ENCODE results near the gene OR6P1. TPM values are rescaled to one million over a fixed set of nuclear protein-coding genes. Genes with fewer than 3 reads are reported as not detected.

The OR6P1 gene
- total RNA-seq, 1 donor from 2014 or later = not detected

GRCh38 chr1:158534496-158534895 is 35.9 kb downstream of the OR6P1 start:
- no peak overlapping the region for H3K27ac ChIP-seq
- no peaks in the 10 kb centered on the region for H3K36me3 ChIP-seq
- ATAC-seq (no peak), DNase-seq (no peak)
- intact Hi-C loops (cut with DNase I) = no loop called here
- TF ChIP-seq CTCF (IDR thresholded peaks at IDR 0.05) = no peak
- no peaks in the 10 kb centered on the region for H3K9me3 ChIP-seq
- H3K4me1 ChIP-seq = no peaks in the 10 kb centered on the region
- H3K27me3 ChIP-seq (ENCODE audit: low read depth) = no peaks in the 10 kb centered on the region
- no peak overlapping the region for H3K4me3 ChIP-seq

GRCh38 chr1:158527190-158527815 is 43.1 kb downstream of the OR6P1 start:
- Histone ChIP-seq H3K36me3 (no peaks in the 10 kb centered on the region), H3K9me3 (no peaks in the 10 kb centered on the region), H3K4me1 (no peaks in the 10 kb centered on the region), H3K4me3 (no peak overlapping the region), H3K27ac (no peak overlapping the region), H3K27me3 (ENCODE audit: low read depth) (no peaks in the 10 kb centered on the region)
- DNase-seq (no peak), ATAC-seq (peak in 1 of 2 donors; percentile 52)
- TF ChIP-seq CTCF (IDR thresholded peaks at IDR 0.05) = peak; percentile 64
- intact Hi-C loops (cut with DNase I) = no loop called here

GRCh38 chr1:158521666-158522058 is 48.7 kb downstream of the OR6P1 start:
- H3K4me1 ChIP-seq = no peaks in the 10 kb centered on the region
- no peaks in the 10 kb centered on the region for H3K36me3 ChIP-seq
- no peak for TF ChIP-seq CTCF (IDR thresholded peaks at IDR 0.05)
- H3K9me3 ChIP-seq = no peaks in the 10 kb centered on the region
- H3K27ac ChIP-seq = no peak overlapping the region
- DNase-seq (no peak), ATAC-seq (no peak)
- intact Hi-C loops (cut with DNase I) = no loop called here
- no peak overlapping the region for H3K4me3 ChIP-seq
- H3K27me3 ChIP-seq (ENCODE audit: low read depth) = peaks cover 5% of the 10 kb centered on the region

- Histone ChIP-seq H3K9me3 (no peaks in the 10 kb centered on the region), H3K36me3 (no peaks in the 10 kb centered on the region), H3K27ac (no peak overlapping the region), H3K27me3 (ENCODE audit: low read depth) (peaks cover 10% of the 10 kb centered on the region), H3K4me3 (no peak overlapping the region), H3K4me1 (no peaks in the 10 kb centered on the region)
- intact Hi-C loops (cut with DNase I) = no loop called here
- DNase-seq (no peak), ATAC-seq (no peak)
- TF ChIP-seq CTCF (IDR thresholded peaks at IDR 0.05) = no peak
Measured at GRCh38 chr1:158520955-158521665, 49.3 kb downstream of the OR6P1 start.

GRCh38 chr1:158520021-158520420 is 50.4 kb downstream of the OR6P1 start:
- ATAC-seq (no peak), DNase-seq (no peak)
- H3K36me3 ChIP-seq = no peaks in the 10 kb centered on the region
- intact Hi-C loops (cut with DNase I) = no loop called here
- no peaks in the 10 kb centered on the region for H3K9me3 ChIP-seq
- no peak overlapping the region for H3K27ac ChIP-seq
- H3K4me3 ChIP-seq = no peak overlapping the region
- TF ChIP-seq CTCF (IDR thresholded peaks at IDR 0.05) = no peak
- H3K27me3 ChIP-seq (ENCODE audit: low read depth) = peaks cover 11% of the 10 kb centered on the region
- H3K4me1 ChIP-seq = no peaks in the 10 kb centered on the region
